MG63 (cell line): ENCODE results near the gene GNL3. TPM values are rescaled to one million over a fixed set of nuclear protein-coding genes. Genes with fewer than 3 reads are reported as not detected.
"Not testable (repeated sequence)": the region's sequence is repeated elsewhere in the genome, so short reads cannot be mapped to it uniquely, and the experiment has no call there.

Experiments
- DNase-seq: peaks from one replicate; pipeline ENCODE4 v3.0.0-alpha.2; 2020
- H3K27me3 ChIP-seq: fragments of 250-450 bp; sonication (Bioruptor Pico); 2 replicates; pipeline ENCODE4 v1.5.1; 2020; ENCODE audit warnings: mild to moderate bottlenecking, moderate library complexity
- H3K36me3 ChIP-seq: fragments of 250-450 bp; sonication (Bioruptor Pico); 2 replicates; pipeline ENCODE4 v1.5.1; 2020; ENCODE audit warnings: mild to moderate bottlenecking, moderate library complexity
- H3K4me3 ChIP-seq: fragments of 250-450 bp; sonication (Bioruptor Pico); 2 replicates; pipeline ENCODE4 v1.5.1; 2020; ENCODE audit warnings: mild to moderate bottlenecking, moderate library complexity
- H3K9me3 ChIP-seq: fragments of 250-450 bp; sonication (Bioruptor Pico); 2 replicates; pipeline ENCODE4 v1.5.1; 2020; ENCODE audit warnings: mild to moderate bottlenecking, moderate library complexity
- total RNA-seq: library from RNA; depleted of rRNA; stranded (reverse); fragments of >200 nt; shearing (Covaris generic); gene quantifications from 2 replicates; pipeline ENCODE4 v1.2.3, GENCODE V29; 2014; ENCODE audit warnings: low replicate concordance

The GNL3 gene
- total RNA-seq, 1 experiment from 2014 or later = 127 TPM

GRCh38 chr3:52705688-52706686 is 20.2 kb downstream of the GNL3 start, which contains the start of the genes GLT8D1 and SPCS1:
GLT8D1 (minus strand) TSS chr3:52705791; CDS start chr3:52700460, 5,331 bp downstream.
SPCS1 (plus strand) TSS chr3:52706106; CDS start chr3:52706247, 141 bp downstream.
- Histone ChIP-seq H3K9me3 (no peaks in the 10 kb centered on the region), H3K4me3 (peak within 1 kb of the TSS; percentile 94), H3K36me3 (peaks cover 13% of the 10 kb centered on the region), H3K27me3 (no peaks in the 10 kb centered on the region)
- peak; percentile 82 for DNase-seq

DNA sequence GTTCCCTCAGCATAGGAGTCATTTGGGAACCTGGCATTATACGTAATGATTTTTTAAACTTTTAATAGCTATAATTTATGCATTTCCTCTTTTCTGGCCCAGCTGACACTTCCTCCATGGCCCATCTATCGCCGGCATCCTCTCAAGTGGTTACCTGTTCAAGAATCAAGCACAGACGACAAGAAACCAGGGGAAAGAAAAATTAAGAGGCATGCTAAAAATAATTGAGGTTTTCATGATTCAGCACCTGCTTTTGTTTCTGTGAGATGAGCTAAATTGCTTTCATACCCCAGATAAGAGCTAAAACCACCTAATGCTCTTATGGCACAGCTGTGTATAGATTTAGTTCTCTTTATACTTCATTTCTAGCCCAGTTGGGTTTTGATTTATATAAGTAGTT is 21.8 kb downstream of the GNL3 start:
- H3K4me3 ChIP-seq = no peak overlapping the region; the same call in 1 of the 2 replicates
- no peaks in the 10 kb centered on the region for H3K9me3 ChIP-seq
- no peaks in the 10 kb centered on the region for H3K27me3 ChIP-seq
- H3K36me3 ChIP-seq = peaks cover 13% of the 10 kb centered on the region
- DNase-seq = no peak

DNA sequence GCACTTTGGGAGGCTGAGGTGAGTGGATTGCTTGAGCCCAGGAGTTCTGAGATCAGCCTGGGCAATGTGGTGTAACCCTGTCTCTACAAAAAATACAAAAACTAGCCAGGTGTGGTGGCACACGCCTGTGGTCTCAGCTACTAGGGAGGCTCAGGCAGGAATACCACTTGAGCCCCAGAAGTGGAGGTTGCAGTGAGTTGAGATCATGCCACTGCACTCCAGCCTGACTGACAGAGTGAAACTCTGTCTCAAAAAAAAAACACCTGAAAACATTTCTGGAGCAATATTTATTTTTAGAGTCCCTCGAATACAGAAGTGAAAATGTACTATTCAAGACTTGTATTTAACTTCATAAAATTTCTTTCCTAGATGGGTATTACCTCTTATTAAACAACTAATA is 24.7 kb downstream of the GNL3 start:
- Histone ChIP-seq H3K27me3 (no peaks in the 10 kb centered on the region), H3K36me3 (peaks cover 13% of the 10 kb centered on the region), H3K9me3 (no peaks in the 10 kb centered on the region), H3K4me3 (no peak overlapping the region)
- no peak for DNase-seq

DNA sequence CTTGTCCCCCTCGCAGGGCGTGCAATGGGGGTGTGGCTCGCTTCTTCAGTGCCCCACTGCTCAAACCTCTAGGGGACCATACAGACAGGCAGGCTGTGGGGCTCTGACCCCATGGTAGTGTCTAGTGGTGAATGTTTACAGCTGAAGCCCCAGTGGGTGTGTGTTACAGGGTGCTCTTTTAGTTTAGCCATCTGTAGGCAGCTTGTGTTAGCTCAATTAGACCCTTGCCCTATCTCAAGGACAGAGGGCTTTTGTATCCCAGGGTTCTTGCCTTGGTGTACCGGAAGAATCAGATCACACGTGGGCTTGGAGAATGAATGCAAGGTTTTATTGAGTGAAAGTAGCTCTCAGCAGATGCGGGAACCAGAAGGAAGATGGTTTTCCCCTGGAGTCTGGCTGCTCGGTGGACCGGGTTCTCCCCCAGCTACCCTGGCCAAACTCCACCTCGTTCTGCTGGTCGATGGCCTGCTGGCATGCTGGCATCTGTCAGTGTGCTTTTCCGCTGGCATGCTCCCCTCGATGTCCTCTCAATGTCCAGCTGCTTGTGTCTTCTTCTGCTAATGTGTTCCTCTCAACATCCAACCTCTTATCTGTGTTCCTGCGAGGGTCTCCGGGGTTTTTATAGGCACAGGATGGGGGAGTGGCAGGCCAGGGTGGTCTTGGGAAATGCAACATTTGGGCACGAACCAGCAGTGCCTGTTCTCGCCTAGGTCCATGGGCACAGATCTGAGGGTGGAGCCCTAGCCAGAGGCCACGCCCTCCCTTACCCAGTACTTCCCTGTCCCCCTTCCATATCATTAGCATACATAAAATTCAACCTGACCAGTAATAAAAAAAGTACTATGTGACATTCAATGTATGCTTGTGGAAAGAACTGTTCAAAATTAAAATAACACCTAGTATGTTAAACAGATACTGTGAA is 26.7 kb downstream of the GNL3 start:
- DNase-seq = no peak
- peaks cover 13% of the 10 kb centered on the region for H3K36me3 ChIP-seq
- H3K4me3 ChIP-seq = no peak overlapping the region
- no peaks in the 10 kb centered on the region for H3K9me3 ChIP-seq
- H3K27me3 ChIP-seq = no peaks in the 10 kb centered on the region

GRCh38 chr3:52714335-52715302 is 28.8 kb downstream of the GNL3 start:
- Histone ChIP-seq H3K9me3 (no peaks in the 10 kb centered on the region), H3K36me3 (0 out of 2 replicates have a peak, but pooled peaks cover 2% of the 10 kb centered on the region), H3K4me3 (no peak overlapping the region), H3K27me3 (no peaks in the 10 kb centered on the region)
- no peak for DNase-seq

GRCh38 chr3:52715714-52716305 is 30.0 kb downstream of the GNL3 start:
- no peak overlapping the region for H3K4me3 ChIP-seq
- H3K36me3 ChIP-seq = 0 out of 2 replicates have a peak, but pooled peaks cover 2% of the 10 kb centered on the region
- no peak for DNase-seq

DNA sequence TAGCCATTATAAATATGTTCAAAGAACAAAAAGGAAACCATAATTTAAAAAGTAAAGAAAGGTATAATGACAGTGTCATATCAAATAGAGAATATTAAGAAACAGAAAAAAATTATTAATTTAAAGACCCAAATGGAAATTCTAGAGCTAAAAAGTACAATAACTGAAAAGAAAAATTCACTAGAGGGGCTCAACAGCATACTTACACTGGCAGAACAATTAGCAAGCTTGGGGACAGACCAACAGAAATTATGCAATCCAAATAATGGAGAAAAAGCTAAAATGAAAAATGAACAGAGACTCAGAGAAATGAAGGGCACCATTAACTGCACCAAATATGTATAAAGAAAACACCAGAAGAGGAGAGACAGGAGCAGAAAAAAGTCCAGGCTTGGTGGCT is 33.8 kb downstream of the GNL3 start:
- H3K4me3 ChIP-seq = no peak overlapping the region
- no peaks in the 10 kb centered on the region for H3K9me3 ChIP-seq
- H3K27me3 ChIP-seq = no peaks in the 10 kb centered on the region
- DNase-seq = no peak
- H3K36me3 ChIP-seq = 0 out of 2 replicates have a peak, but pooled peaks cover 2% of the 10 kb centered on the region

More at GRCh38 chr3:52715714-52716305, 30.0 kb downstream of the GNL3 start:
- Histone ChIP-seq H3K27me3 (no peaks in the 10 kb centered on the region), H3K9me3 (no peaks in the 10 kb centered on the region)

GRCh38 chr3:52721002-52721729 is 35.3 kb downstream of the GNL3 start:
- no peak for DNase-seq
- H3K9me3 ChIP-seq = no peaks in the 10 kb centered on the region
- 0 out of 2 replicates have a peak, but pooled peaks cover 2% of the 10 kb centered on the region for H3K36me3 ChIP-seq
- no peak overlapping the region for H3K4me3 ChIP-seq
- H3K27me3 ChIP-seq = no peaks in the 10 kb centered on the region

DNA sequence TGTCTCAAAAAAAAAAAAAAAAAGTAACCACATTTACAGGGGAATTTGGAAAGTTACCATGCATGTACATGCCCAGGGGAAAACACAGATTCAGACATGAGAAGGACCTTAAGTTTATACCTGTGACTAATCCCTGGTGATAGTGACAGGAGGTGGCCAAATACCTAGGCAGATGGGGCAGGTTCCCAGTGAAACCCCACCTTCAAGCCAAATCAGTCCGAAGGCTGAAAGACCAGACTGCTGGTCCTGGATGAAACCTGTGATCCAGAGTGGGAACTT is 35.8 kb downstream of the GNL3 start:
- no peak overlapping the region for H3K4me3 ChIP-seq
- no peaks in the 10 kb centered on the region for H3K27me3 ChIP-seq

DNA sequence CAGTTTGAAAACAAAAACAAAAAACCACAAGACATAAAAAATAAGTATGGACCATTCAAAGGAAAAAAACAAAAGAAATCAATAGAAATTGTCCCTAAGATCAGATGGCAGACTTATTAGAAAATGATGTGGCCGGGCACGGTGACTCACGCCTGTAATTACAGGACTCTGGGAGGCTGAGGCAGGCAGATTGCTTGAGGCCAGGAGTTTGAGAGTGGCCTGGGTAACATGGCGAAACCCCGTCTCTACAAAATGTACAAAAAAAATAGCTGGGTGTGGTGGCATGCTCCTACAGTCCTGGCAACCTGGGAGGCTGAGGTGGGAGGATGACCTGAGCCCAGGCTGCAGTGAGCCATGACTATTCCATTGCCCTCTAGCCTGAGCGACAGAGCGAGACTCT is 36.7 kb downstream of the GNL3 start:
- no peak for DNase-seq
- no peak overlapping the region for H3K4me3 ChIP-seq
- H3K27me3 ChIP-seq = no peaks in the 10 kb centered on the region
- 0 out of 2 replicates have a peak, but pooled peaks cover 2% of the 10 kb centered on the region for H3K36me3 ChIP-seq
- no peaks in the 10 kb centered on the region for H3K9me3 ChIP-seq

More for the DNA sequence above, 35.8 kb downstream of the GNL3 start:
- DNase-seq = no peak
- Histone ChIP-seq H3K9me3 (no peaks in the 10 kb centered on the region), H3K36me3 (0 out of 2 replicates have a peak, but pooled peaks cover 2% of the 10 kb centered on the region)

GRCh38 chr3:52723935-52724334 is 38.1 kb downstream of the GNL3 start:
- Histone ChIP-seq H3K27me3 (no peaks in the 10 kb centered on the region), H3K9me3 (no peaks in the 10 kb centered on the region), H3K4me3 (no peak overlapping the region), H3K36me3 (0 out of 2 replicates have a peak, but pooled peaks cover 2% of the 10 kb centered on the region)
- DNase-seq = no peak

- no peaks in the 10 kb centered on the region for H3K36me3 ChIP-seq
- DNase-seq = no peak
- no peak overlapping the region for H3K4me3 ChIP-seq
- H3K27me3 ChIP-seq = no peaks in the 10 kb centered on the region
- H3K9me3 ChIP-seq = no peaks in the 10 kb centered on the region
Measured at GRCh38 chr3:52724511-52724910, 38.7 kb downstream of the GNL3 start.

DNA sequence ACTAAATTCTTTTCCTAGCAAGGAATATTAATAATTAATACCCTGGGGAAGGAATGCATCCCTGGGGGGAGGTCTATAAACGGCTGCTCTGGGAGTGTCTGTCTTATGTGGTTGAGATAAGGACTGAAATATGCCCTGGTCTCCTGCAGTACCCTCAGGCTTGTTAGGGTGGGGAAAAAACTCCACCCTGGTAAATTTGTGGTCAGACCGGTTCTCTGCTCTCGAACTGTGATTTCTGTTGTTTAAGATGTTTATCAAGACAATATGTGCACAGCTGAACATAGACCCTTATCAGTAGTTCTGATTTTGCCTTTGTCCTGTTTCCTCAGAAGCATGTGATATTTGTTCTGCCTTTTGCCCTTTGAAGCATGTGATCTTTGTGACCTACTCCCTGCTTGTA is 42.9 kb downstream of the GNL3 start:
- DNase-seq, H3K4me3 ChIP-seq, H3K27me3 ChIP-seq, H3K9me3 ChIP-seq: not testable (repeated sequence)
- H3K36me3 ChIP-seq = peaks cover 13% of the 10 kb centered on the region

GRCh38 chr3:52730681-52731080 is 44.8 kb downstream of the GNL3 start:
- H3K36me3 ChIP-seq = peaks cover 24% of the 10 kb centered on the region
- no peak for DNase-seq
- no peaks in the 10 kb centered on the region for H3K9me3 ChIP-seq

GRCh38 chr3:52731590-52731989 is 45.8 kb downstream of the GNL3 start:
- Histone ChIP-seq H3K36me3 (peaks cover 24% of the 10 kb centered on the region), H3K9me3 (no peaks in the 10 kb centered on the region), H3K27me3 (no peaks in the 10 kb centered on the region), H3K4me3 (no peak overlapping the region)
- DNase-seq = no peak

More at GRCh38 chr3:52730681-52731080, 44.8 kb downstream of the GNL3 start:
- no peak overlapping the region for H3K4me3 ChIP-seq
- no peaks in the 10 kb centered on the region for H3K27me3 ChIP-seq
